ENCODE data around the gene C12orf43. TPM values are rescaled to one million over a fixed set of nuclear protein-coding genes. Genes with fewer than 3 reads are reported as not detected.

C12orf43 gene
- total RNA-seq, 1 experiment from 2014 or later, result 10.9 TPM

- DNase-seq (ENCODE audit: low spot score), result peak; percentile 73
These were observed 37.7 kb downstream of the C12orf43 start, which contains the start of gene HNF1A for GRCh38 chr12:120978296-120979219. Gene HNF1A, plus strand, starts transcription at chr12:120978543. Its CDS starts 226 bp downstream, at chr12:120978769.

GRCh38 chr12:120977531-120978295 is 38.6 kb downstream of the C12orf43 start:
- DNase-seq (ENCODE audit: low spot score), result no peak

GRCh38 chr12:120972870-120973543 is 43.3 kb downstream of the C12orf43 start:
- no peak for DNase-seq (ENCODE audit: low spot score)

DNA sequence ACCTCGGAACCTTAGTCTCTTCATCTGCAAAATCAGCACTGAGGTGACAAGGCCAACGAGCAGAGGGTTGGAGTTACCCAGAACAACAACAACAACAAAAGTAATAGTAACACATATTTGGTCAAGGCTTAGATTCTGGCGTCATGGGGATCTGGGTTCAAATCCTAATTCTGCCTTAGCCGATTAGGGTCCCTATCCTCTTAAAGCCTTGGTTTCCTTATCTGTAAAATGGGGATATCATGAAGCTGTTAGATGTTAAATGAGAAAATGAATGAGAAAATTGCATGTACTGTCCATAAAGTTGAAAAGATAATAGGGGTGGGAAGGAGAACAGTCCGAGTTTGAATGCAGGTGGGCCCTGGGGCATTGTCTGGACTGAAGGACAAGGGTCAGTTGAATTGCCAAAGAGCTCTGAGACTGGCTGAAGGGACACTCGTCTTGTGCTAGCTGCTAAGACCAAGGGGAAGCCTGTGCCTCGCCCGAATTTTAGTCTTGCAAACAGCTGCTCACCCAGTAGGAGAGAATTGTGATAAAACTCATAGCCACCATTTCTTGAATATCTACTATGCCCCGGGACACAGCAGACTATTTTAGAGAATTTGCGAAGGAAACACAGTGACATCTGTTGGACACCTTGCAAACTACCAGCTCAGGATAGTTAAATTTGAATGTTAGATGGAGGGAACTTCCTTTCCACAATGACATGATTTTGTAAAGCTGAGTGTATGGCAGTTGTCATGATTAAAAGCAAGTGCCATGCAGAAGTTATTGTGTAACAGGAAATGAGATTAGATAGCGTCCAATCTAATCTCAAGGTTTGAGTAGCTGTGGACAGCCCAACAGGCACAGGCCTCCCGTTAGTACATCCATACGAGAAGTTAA is 44.7 kb downstream of the C12orf43 start:
- DNase-seq (ENCODE audit: low spot score), result peak; percentile 78

DNA sequence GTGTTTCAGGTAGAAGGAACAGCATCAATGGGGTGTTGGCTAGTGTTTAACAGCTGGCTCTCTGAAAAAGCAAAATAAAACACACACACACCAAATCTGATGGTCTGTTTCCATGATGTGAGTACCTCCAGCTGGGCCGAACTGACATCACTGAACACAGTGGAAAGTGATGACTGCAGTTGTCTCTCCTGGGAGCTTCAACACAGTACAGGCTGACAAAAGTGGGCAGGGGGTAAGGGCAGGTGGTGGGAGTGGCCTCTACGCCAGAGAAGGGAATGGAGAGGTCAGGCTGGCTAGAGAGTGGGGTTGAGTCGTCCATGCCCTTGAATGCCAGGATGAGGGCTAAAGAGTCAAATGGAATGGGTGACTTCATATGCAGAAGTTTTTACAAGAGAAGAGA is 46.0 kb downstream of the C12orf43 start:
- DNase-seq (ENCODE audit: low spot score), result no peak

GRCh38 chr12:120965534-120966091 is 50.7 kb downstream of the C12orf43 start:
- DNase-seq (ENCODE audit: low spot score), result no peak

DNA sequence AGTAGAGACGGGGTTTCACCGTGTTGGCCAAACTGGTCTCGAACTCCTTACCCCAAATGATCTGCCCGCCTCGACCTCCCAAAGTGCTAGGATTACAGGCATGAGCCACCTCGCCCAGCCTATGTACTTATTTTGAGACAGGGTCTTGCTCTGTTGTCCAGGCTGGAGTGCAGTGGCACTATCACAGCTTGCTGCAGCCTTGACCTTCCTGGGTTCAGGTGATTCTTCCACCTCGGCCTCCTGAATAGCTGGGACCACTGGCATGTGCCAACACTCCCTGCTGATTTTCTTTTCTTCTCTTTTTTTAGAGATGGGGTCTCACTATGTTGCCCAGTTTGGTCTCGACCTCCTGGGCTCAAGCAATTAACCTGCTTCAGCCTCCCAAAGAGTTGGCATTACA is 52.0 kb downstream of the C12orf43 start:
- no peak for DNase-seq (ENCODE audit: low spot score)

DNA sequence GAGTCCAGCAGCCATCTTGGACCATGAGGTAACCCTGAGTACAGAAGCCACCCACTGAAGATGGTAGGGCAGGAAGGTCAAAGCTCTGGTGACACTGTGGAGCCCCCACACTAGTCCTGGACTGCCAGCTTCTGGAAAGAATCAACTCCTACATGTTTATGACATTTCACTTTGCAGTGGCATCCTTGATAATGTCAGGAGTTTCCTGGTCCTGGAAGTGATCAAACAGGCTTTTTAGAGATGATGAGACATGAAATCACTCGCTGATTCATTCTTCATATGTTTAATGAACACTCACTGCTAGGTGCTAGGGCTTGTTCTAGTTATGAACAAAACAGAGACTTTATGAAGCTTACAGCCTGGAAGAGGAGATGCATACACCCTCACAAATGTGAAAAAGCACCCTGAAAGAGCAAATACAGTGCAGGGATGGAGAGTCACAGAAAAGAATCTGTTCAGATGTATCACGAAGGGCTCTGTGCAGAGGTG is 53.7 kb downstream of the C12orf43 start:
- DNase-seq (ENCODE audit: low spot score), result peak; percentile 30

DNA sequence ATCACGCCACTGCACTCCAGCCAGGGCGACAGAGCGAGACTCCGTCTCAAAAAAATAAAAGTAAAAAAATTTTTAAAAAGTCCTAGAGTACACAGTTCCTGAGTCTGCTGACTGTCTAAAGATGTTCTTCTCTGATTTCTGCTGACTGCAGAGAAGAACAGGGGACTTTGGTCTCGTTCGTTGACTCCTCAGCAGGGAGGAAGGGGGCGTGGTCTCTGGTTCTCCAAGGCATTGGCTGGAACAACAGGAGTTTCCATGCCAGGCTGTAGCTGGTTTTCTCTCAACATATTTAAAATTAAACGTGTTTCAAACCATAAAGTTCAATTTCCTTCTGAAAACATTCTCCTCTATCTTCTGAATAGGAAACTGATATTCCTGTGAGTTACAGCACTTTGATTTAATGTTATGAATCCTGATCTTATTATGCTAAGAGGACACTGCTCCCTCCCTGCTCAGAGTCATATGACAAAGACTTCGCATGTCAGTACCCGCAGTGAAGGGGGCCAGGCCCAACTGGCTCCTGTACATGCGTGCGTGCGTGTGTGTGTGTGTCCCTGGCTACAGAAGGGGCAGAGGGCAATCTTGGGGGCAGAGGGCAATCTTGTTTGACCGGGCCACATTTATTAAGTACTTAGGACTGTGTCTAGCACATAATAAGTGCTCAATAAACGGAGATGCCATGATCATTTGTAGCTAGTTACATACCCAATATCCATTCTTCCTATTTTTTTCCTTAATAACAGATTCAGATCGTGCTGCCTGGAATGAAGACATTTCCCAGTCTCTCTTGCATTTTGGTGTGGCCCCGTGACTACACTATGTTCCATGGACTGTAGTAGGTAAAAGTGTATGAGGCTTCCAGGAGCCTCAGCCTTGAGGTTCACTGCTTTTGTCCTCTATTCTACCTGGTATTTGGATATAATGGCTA is 54.4 kb downstream of the C12orf43 start:
- peak; percentile 74 for DNase-seq (ENCODE audit: low spot score)

DNA sequence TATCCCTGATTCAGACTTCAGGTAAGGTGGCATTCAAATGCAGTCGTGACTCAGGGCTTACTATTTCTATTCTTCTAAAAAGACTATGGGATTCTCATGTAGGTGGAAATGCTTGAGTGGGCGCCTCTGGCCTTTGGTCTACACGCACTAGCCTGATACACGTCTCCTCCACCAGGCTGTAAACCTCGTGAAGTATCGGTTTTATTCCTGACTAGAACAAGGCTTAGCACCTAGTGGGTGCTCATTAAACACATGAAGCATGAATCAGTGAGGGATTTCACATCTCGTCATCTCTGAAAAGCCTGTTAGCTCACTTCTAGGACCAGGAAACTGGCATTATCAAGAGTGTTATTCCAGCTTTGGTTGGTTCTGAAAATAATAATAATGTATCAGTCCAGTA is 55.6 kb downstream of the C12orf43 start:
- DNase-seq (ENCODE audit: low spot score), result no peak

DNA sequence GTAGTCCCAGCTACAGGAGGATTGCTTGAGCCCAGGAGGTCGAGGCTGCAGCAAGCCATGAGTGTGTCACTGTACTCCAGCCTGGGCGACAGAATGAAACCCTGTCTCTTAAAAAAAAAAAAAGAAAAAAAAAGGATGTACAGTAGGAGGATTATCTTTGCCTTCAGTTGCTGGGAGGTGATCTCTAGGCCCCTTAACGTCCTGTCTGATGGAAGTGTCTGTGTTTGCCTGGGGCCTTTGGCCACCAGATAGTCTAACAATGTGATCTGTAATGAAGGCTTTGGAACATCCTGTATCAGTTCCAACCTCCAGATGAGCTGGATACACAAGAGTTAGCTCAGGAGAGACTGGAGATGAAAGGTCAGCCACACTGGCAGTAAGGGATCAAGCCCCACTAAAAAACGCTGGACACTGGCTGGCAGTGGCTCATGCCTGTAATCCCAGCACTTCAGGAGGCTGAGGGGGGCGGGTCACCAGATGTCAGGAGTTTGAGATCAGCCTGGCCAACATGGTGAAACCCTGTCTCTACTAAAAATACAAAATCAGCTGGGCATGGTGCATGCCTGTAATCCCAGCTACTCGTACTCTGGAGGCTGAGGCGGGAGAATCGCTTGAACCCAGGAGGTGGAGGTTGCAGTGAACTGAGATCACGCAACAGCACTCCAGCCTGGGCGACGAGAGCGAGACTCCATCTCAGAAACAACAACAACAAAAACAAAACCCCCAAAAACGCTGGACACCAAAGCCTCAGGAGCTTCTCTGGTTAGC is 57.0 kb downstream of the C12orf43 start:
- DNase-seq (ENCODE audit: low spot score), result no peak

GRCh38 chr12:120956579-120957300 is 59.5 kb downstream of the C12orf43 start:
- peak; percentile 39 for DNase-seq (ENCODE audit: low spot score)

DNA sequence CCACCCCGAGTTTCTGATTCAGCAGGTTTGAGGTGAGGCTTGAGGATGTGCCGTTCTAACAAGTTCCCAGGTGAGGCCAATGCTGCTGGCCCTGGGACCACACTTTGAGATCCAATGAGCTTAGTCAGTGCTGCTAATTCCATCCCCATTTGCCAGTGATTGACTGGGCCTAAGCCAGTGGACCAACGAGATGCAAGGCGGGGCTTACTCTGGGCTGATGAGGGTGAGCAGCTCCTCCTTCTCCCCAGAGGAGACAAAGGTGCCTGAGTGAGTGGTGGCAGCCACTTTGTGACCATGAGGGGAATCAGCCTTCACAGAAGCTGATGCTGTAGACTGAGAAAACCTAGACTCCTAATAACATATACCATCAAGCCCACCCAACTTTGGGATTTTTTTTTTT is 61.1 kb downstream of the C12orf43 start:
- peak; percentile 53 for DNase-seq (ENCODE audit: low spot score)

GRCh38 chr12:120950807-120951206 is 65.5 kb downstream of the C12orf43 start:
- DNase-seq (ENCODE audit: low spot score), result no peak
